Cardiac atrium fibroblast (primary cell): Measurements from ENCODE around the gene MYO15B. TPM values are rescaled to one million over a fixed set of nuclear protein-coding genes. Genes with fewer than 3 reads are reported as not detected.

Experiments used
- total RNA-seq: library from RNA; depleted of rRNA; stranded (reverse); fragments of >200 nt; gene quantifications from 2 replicates; pipeline ENCODE4 v1.2.3, GENCODE V29; 2015

The MYO15B gene
- 0.49 and 24.4 TPM in 2 replicates for total RNA-seq

DNA sequence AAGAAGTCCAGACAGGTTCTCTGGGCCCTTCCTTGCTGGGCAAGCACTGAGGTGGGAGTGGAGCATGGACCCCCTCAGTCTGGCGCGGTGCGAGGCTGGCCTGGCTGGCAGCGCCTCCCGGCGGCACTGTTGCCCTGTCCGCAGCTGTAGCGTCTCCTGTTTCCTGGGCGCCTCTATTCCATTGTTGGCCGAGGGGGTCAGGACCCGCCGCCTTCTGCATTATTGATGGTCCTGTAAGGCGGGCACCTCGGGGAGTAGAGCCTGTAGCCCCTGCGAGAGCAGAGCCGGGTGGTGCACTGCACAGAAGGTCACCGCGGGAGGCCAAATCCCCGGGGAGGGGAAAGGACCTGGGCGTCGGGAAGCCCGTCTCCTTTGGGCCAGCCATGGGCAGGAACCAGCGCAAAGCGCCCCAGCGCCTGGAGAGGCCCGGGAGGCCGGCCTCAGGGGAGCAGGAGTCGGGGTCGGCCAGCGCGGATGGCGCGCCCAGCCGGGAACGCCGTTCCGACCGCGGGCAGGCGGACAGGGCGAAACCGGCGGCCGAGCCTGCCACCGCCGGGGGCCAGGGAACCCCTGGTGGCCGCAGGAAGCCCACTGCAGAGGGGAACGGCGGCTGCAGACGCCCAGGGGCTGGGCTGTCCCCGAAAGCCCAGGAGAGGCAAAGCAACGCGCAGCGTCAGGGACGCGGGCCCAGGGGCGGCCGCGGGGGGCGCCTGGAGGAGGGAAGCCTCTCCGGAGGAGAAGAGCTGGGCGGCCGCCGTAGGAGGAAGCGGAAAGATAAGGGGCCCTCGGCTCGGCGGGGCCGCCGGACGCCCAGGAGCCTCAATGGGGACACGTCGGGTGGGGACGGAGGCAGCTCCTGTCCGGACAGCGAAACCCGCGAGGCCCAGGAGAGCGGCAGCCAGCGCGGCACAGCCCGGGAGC, at the start of gene MYO15B:
TSS of gene MYO15B (plus strand) at position 126 of the 921 bp plus-strand sequence. CDS start at position 384, 258 bp downstream.

DNA sequence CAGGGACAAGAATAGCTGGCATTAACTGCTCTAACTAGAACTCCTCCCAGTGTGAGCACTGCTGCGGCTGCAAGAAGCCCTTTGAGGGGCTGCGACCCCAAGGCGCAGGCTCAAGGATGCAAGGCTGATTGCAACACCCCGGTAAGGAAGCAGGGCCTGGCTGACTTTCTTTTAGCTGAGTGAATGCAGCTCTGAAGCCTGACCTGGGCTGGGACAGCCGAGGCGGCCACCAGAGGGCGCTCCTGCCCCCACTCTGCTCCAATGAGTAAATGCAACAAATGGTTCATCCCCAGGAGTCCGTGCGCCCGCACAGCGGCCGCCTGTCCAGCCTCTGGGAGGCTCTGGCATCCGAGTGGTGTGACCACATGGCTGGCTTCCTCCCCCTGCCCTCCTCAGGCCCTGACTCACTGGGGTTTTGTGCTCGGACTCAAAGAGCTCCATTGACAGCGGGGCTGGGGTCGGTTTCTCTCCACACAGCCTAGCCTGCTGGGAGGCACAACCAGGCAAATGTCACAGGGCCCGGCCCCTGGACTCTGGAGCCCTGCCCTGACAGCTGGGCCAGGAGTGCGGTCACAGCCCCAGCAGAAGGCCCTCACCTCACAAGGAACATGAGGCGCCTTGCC, 45.4 kb downstream of the MYO15B start, which contains the start of gene SMIM5:
TSS of gene SMIM5 (plus strand) at position 572 of the 623 bp plus-strand sequence. CDS start 6,768 bp downstream, outside the sequence.

GRCh38 chr17:75666959-75667790, 79.6 kb downstream of the MYO15B start, which contains the start of the genes RECQL5 and SAP30BP:
RECQL5 (minus strand) TSS chr17:75667154; CDS start chr17:75666557, 597 bp downstream.
SAP30BP (plus strand) TSS chr17:75667338; CDS start chr17:75667373, 35 bp downstream.

Other genes starting within 250 kb of the MYO15B start
- 60.8 and 61.7 TPM in 2 replicates for gene GRB2, start 182.1 kb upstream of the MYO15B start, total RNA-seq
- 34.8 and 52.7 TPM in 2 replicates for gene TMEM94, start 131.2 kb upstream of the MYO15B start, total RNA-seq
- gene CASKIN2, start 72.3 kb upstream of the MYO15B start, total RNA-seq: 6.9 and 12.3 TPM in 2 replicates
- gene TSEN54, start 71.3 kb upstream of the MYO15B start, total RNA-seq: 8.5 and 9.1 TPM in 2 replicates
- under 0.01 and 0.54 TPM in 2 replicates for gene LLGL2, start 62.1 kb upstream of the MYO15B start, total RNA-seq
- not detected in 2 replicates for gene SMIM5, start 45.6 kb downstream of the MYO15B start, total RNA-seq
- gene RECQL5, start 79.4 kb downstream of the MYO15B start, total RNA-seq: 9.7 and 20.6 TPM in 2 replicates
- gene SAP30BP, start 79.5 kb downstream of the MYO15B start, total RNA-seq: 44.2 and 50.9 TPM in 2 replicates
- 0.16 and 0.18 TPM in 2 replicates for gene ITGB4, start 133.7 kb downstream of the MYO15B start, total RNA-seq
- gene GALK1, start 177.4 kb downstream of the MYO15B start, total RNA-seq: 35.9 and 43.9 TPM in 2 replicates
- gene UNK, start 197.0 kb downstream of the MYO15B start, total RNA-seq: 11.8 and 15.0 TPM in 2 replicates